GM21529 (cell line): ENCODE data around the gene SFT2D1.
"Not testable (repeated sequence)": the region's sequence is repeated elsewhere in the genome, so short reads cannot be mapped to it uniquely, and the experiment has no call there.

Experiments
- ATAC-seq: cut with Tn5 transposase; IDR thresholded peaks from one replicate; pipeline ENCODE4 v1.9.1; 2021; ENCODE audit not compliant: unreplicated experiment

SFT2D1 gene

GRCh38 chr6:166365221-166365620, 22.9 kb upstream of the SFT2D1 start:
- no peak for ATAC-seq

- no peak for ATAC-seq
Measured at GRCh38 chr6:166364456-166364855, 22.1 kb upstream of the SFT2D1 start.

DNA sequence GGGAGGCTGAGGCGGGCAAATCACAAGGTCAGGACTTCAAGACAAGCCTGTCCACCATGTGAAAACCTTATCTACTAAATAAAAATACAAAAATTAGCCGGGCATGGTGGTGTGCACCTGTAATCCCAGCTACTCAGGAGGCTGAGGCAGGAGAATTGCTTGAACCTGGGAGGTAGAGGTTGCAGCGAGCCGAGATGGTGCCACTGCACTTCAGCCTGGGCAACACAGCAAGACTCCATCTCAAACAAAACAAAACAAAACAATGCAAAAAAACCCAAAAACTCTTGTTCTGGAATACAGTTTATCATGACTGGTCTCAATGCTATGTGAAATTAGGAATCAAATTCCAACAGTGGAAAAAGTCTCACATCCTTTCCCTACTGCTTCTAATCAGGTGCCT, 20.1 kb upstream of the SFT2D1 start:
- not testable (repeated sequence) for ATAC-seq

DNA sequence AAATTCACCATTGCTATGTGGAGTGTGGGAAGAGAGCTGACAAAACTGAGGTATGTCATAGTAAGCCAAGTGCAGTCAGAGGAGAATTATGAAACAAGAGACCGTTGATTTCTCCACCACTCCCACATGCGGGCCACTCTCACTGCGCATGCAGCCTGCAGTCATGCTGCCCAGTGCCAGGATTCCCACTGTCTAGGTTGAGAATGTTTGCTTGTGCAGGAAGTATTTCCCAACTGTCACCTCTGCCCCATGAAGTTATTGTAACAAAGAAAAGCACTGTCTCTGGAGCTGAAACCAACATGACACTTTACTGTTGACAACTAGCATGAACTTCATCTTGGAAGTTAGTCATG, 18.7 kb upstream of the SFT2D1 start:
- ATAC-seq, result no peak

DNA sequence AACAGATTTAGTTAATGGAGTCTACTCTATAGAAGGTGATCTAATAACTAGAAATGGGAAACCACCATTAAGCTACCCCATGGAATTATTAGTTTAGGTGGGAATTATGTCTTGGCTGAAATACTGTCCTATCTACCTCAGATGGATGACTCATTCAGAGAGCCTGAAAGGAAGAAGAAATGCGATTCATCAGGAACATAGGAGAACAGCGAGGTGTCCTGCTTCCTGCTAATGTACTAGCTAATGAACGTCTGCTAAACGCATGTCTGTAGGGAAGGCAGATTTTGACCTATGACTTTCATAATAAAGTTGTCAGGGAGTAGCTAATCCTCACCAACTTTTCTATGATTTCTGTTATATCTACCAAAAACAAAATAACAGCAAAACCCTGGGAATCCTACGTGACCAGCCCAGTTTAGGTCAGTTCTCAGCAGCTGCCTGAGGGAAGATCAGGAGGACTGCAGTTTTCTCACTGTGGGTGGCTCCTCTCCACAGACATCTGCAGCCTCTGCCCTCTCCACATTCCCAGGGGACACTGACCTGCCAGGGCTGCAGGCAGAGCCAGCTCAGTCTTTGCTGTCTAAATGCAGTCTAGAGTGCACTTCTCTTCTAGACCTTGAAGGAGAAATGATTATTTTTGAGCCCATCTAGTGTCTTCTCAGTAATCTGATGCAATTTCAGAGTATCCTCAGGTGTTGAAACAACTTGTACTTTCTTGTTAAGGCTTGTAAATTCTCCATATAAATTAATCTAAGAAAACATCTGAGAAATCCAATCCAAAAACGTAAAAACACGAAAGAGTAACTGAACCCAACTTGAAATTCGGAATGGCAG, 18.1 kb upstream of the SFT2D1 start:
- ATAC-seq, result no peak

GRCh38 chr6:166355552-166355951, 13.2 kb upstream of the SFT2D1 start:
- ATAC-seq, result no peak

DNA sequence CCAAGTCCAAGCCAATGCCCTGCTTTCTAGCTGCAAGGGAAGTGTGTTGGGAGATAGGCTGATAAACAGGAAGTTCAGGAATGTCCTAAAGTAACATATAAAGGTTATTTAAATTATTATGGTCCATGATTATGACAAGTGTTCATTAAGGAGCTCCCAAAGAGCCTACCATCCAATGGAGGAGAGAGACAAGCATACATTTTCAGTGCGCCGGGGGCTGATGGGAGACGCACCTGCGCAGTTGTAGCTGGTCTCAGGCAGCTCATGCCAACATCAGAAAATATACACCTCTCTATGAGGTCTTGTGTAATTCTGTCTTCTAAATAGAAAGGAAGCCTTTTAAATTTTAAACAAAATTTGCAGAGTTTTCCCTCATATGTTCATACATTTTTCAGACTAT, 12.6 kb upstream of the SFT2D1 start:
- no peak for ATAC-seq

DNA sequence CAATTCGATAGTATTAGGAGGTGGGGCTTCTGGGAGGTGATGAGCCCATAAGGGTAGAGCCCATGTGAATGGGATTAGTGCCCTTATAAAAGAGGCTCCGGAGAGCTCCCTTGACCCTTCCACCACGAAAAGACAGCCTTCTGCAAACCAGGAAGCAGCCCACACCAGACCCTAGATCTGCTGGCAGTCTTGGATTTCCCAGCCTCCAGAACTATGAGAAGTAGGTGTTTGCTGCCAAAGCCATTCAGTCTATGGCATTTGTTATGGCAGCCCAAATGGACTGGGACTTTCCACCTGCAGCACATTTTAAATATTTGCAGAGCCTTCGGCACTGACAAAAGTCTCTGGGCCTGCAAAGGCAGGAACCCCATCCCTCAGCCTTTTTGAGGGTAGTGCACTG, 11.8 kb upstream of the SFT2D1 start:
- no peak for ATAC-seq

DNA sequence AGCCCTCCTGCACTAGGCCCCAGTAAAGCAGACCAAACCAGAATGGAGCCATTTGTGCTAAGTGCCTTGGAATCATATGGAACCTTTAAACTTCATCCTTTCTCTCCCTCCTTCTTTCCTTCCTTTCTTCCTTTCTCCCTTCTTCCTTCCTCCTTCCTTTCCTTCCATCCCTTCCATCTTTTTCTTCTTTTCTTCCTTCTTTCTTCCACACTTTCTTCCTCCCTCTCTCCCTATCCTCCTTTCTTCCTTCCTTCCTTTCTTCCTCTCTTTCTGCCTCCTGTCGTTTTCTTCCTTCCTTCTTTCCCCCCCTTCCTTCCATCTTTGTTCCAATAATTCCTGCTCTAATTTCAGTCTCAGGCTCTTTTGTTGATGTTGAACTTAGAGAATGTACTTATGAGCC, 11.2 kb upstream of the SFT2D1 start:
- ATAC-seq, result no peak

DNA sequence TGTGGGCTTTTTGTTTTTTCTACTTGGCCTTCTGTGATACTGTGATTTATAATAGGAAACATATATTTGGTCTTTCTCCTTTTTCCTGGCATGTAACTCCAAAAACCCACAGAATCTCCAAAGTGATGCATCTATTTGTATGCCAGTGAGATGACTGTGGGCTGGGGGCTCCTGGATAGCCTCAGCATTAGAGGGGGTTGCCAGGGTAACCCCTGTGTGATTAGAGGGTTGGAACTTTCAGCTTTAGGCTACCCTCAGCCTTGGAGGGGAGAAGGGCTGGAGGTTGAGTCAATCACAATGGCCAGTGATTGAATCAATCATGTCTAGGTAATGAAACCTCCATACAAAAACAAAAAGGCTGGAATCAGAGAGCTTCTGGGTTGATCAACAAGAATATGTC, 10.6 kb upstream of the SFT2D1 start:
- no peak for ATAC-seq

DNA sequence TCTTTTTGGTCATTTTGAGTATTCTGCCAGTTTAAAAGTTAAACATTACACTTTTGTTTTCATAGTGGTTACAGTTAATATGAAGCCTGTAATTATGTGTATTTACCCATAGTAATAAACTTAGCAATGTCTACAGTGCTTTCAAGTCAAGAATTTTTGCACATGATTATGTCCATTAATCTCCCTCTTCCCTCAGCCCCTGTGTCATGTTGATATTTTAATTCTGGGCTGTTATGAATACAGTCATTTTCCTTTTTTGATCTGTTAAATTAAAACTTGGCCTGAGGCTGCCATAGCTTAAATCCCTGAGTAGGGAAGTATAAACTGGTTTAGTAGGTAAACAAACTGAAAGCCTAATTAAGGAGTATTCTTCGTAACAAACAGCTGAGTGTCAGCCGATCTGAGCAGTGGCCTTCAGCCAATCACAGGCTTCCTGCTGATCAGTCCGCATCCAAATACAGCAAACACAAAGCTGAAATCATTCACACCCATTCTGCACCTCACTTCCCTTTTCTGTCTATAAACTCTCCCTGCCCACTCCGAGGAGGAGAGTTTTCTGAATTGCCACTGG, 9.5 kb upstream of the SFT2D1 start:
- ATAC-seq, result peak; percentile 99

- ATAC-seq, result no peak
Measured at GRCh38 chr6:166348305-166348949, 6.1 kb upstream of the SFT2D1 start.

GRCh38 chr6:166346965-166347364, 4.6 kb upstream of the SFT2D1 start:
- ATAC-seq, result no peak

DNA sequence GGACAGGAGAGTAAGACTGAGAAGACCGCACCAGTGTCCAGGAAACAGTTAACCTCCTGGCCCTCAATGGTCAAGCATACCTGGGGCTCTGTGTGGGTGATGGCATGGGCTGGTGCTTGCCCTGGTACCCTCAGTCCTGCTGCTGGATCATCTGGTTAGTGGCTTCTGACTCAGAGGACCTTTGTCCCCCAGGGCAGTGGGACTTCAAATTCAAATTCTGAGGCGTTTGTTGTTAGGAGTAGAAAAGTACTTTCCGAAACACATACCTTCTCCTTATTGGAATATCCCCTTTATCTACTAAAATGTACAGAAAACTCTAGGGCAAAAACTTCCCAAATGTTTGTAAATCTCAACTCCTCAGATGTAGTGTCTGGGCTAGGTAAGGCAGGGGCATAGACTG, 4.1 kb upstream of the SFT2D1 start:
- ATAC-seq, result no peak

- ATAC-seq, result not testable (repeated sequence)
Measured at GRCh38 chr6:166345672-166346071, 3.3 kb upstream of the SFT2D1 start.

DNA sequence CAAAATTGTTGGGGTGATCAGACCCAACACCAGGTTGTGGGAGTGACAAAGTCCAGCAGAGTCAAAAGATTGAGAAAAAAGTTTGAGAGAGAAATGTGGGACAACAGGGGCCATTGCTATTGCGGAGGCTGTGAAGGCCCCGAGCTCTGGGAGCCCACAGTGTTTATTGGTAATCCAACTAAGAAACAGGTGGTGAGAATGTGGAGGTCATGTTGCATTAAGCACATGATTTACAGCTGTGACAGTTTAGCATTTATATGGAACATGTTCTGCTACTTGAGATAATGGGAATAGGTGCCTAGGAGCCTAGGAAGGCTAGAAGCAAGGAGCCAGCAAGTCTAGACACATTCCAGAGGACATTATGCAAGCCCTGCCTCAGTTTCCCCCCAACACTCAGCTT, 2.6 kb upstream of the SFT2D1 start:
- not testable (repeated sequence) for ATAC-seq

- no peak for ATAC-seq
Measured at GRCh38 chr6:166344240-166344639, 1.9 kb upstream of the SFT2D1 start.

- peak; percentile 28 for ATAC-seq
Measured at GRCh38 chr6:166343150-166343487, 774 bp upstream of the SFT2D1 start.

- no peak for ATAC-seq
Measured at GRCh38 chr6:166341977-166342348, 382 bp downstream of the SFT2D1 start.

GRCh38 chr6:166341464-166341863, 881 bp downstream of the SFT2D1 start:
- no peak for ATAC-seq

- no peak for ATAC-seq
Measured at GRCh38 chr6:166338854-166339253, 3.5 kb downstream of the SFT2D1 start.

- no peak for ATAC-seq
Measured at GRCh38 chr6:166336847-166337246, 5.5 kb downstream of the SFT2D1 start.
